HPDE6-E6E7 (cell line): ENCODE data around the gene ANXA4.
"Not testable (repeated sequence)": the region's sequence is repeated elsewhere in the genome, so short reads cannot be mapped to it uniquely, and the experiment has no call there.

Experiments used
- DNase-seq: peaks from one replicate; pipeline ENCODE4 v3.0.0; 2011; ENCODE audit warnings: missing footprints; ENCODE audit errors: extremely low spot score

The ANXA4 gene

GRCh38 chr2:69804416-69804815 lies 62.5 kb downstream of the ANXA4 start:
- no peak for DNase-seq

- DNase-seq = no peak
Observed at GRCh38 chr2:69805887-69806286, 64.0 kb downstream of the ANXA4 start.

GRCh38 chr2:69807821-69808540 lies 66.0 kb downstream of the ANXA4 start:
- DNase-seq = no peak

GRCh38 chr2:69810550-69810949 lies 68.6 kb downstream of the ANXA4 start:
- no peak for DNase-seq

- DNase-seq = no peak
Observed at GRCh38 chr2:69811018-69811417, 69.1 kb downstream of the ANXA4 start.

- no peak for DNase-seq
Observed at GRCh38 chr2:69811591-69811990, 69.7 kb downstream of the ANXA4 start.

GRCh38 chr2:69815717-69816116 lies 73.8 kb downstream of the ANXA4 start:
- DNase-seq = no peak

GRCh38 chr2:69816923-69817542 lies 75.1 kb downstream of the ANXA4 start:
- peak; percentile 67 for DNase-seq

GRCh38 chr2:69817729-69818501 lies 76.0 kb downstream of the ANXA4 start:
- no peak for DNase-seq

GRCh38 chr2:69827796-69828540 lies 86.0 kb downstream of the ANXA4 start:
- no peak for DNase-seq

- DNase-seq = no peak
Observed at GRCh38 chr2:69828938-69829255, 87.0 kb downstream of the ANXA4 start.

- DNase-seq = peak; percentile 87
Observed at GRCh38 chr2:69829256-69830044, 87.5 kb downstream of the ANXA4 start, which contains the start of gene GMCL1. TSS of gene GMCL1 (plus strand) at chr2:69829660. CDS start at chr2:69829893, 233 bp downstream.

GRCh38 chr2:69830045-69830905 lies 88.3 kb downstream of the ANXA4 start:
- DNase-seq = peak; percentile 10

- not testable (repeated sequence) for DNase-seq
Observed at GRCh38 chr2:69830906-69831241, 88.9 kb downstream of the ANXA4 start.

- DNase-seq = no peak
Observed at GRCh38 chr2:69831354-69831905, 89.5 kb downstream of the ANXA4 start.

GRCh38 chr2:69833752-69834151 lies 91.8 kb downstream of the ANXA4 start:
- DNase-seq = no peak

- no peak for DNase-seq
Observed at GRCh38 chr2:69835666-69836065, 93.7 kb downstream of the ANXA4 start.

- no peak for DNase-seq
Observed at GRCh38 chr2:69836316-69836715, 94.4 kb downstream of the ANXA4 start.

- DNase-seq = no peak
Observed at GRCh38 chr2:69837533-69837932, 95.6 kb downstream of the ANXA4 start.

GRCh38 chr2:69843993-69844392 lies 102.1 kb downstream of the ANXA4 start:
- DNase-seq = no peak
